Measurements from ENCODE around the gene PABPN1L.

GRCh38 chr16:88834670-88835069 lies 31.8 kb downstream of the PABPN1L start:
- TF ChIP-seq EZH2 (IDR thresholded peaks at IDR 0.05; ENCODE audit: insufficient read depth, low read length) (no peak), CTCF (IDR thresholded peaks at IDR 0.05; ENCODE audit: insufficient read depth, low read depth, low read length) (no peak)

Data from astrocyte (in vitro differentiated cells and primary cell).